Smooth muscle cell (in vitro differentiated cells): ENCODE data around the gene RPL9. TPM values are rescaled to one million over a fixed set of nuclear protein-coding genes. Genes with fewer than 3 reads are reported as not detected.

ENCODE experiments used
- DNase-seq: peaks from one replicate; lab custom pipeline; 2025; ENCODE audit not compliant: unreplicated experiment; lab: John Stamatoyannopoulos, UW
- H2AFZ ChIP-seq: fragments of 200-600 bp; sonication (generic); 2 replicates; pipeline ENCODE4 v1.6.0; 2016; ENCODE audit warnings: antibody characterized with exemption, low read depth, mild to moderate bottlenecking
- H3F3A ChIP-seq: fragments of 200-600 bp; sonication (generic); 2 replicates; pipeline ENCODE4 v1.6.0; 2017; ENCODE audit warnings: antibody characterized with exemption, low read depth
- H3K27ac ChIP-seq: fragments of 200-600 bp; sonication (generic); 2 replicates; pipeline ENCODE4 v1.5.1; 2016; ENCODE audit warnings: low read depth, mild to moderate bottlenecking
- H3K27me3 ChIP-seq: fragments of 200-600 bp; sonication (generic); 2 replicates; pipeline ENCODE4 v1.6.1; 2016; ENCODE audit warnings: low read depth, mild to moderate bottlenecking
- H3K36me3 ChIP-seq: fragments of 200-600 bp; sonication (generic); 2 replicates; pipeline ENCODE4 v1.5.1; 2016; ENCODE audit warnings: low read depth
- H3K4me1 ChIP-seq: fragments of 200-600 bp; sonication (generic); 2 replicates; pipeline ENCODE4 v1.5.1; 2016; ENCODE audit warnings: low read depth
- H3K4me2 ChIP-seq: fragments of 200-600 bp; sonication (generic); 2 replicates; pipeline ENCODE4 v1.6.0; 2016; ENCODE audit warnings: mild to moderate bottlenecking
- H3K4me3 ChIP-seq: fragments of 200-600 bp; sonication (generic); 2 replicates; pipeline ENCODE4 v1.5.1; 2016; ENCODE audit warnings: mild to moderate bottlenecking
- H3K79me2 ChIP-seq: fragments of 200-600 bp; sonication (generic); 2 replicates; pipeline ENCODE4 v1.6.0; 2016; ENCODE audit warnings: low read depth, mild to moderate bottlenecking
- H3K9ac ChIP-seq: fragments of 200-600 bp; sonication (generic); 2 replicates; pipeline ENCODE4 v1.6.0; 2016; ENCODE audit warnings: low read depth
- H3K9me3 ChIP-seq: fragments of 200-600 bp; sonication (generic); replicated peaks from 2 replicates; pipeline ENCODE4 v1.5.1; 2016; ENCODE audit warnings: low read depth
- H4K20me1 ChIP-seq: fragments of 200-600 bp; sonication (generic); 2 replicates; pipeline ENCODE4 v1.6.0; 2016; ENCODE audit warnings: low read depth
- WGBS: methylation state at CpG from one replicate; pipeline ENCODE4 v1.1.7; 2016; ENCODE audit warnings: low lambda C conversion rate; 5-methylcytosine and 5-hydroxymethylcytosine counted together
- polyA plus RNA-seq: library from polyadenylated mRNA; unstranded; fragments of >200 nt; fragmentation: Nextera tagmentation; extraction: Ambion mirVana; gene quantifications from 2 replicates; pipeline ENCODE4 v1.2.1, GENCODE V29; 2016
- total RNA-seq: library from RNA; depleted of rRNA; stranded (reverse); fragments of >200 nt; gene quantifications from 2 replicates; pipeline ENCODE4 v1.2.3, GENCODE V29; 2014
- TF ChIP-seq, protein P1 (sequence below): fragments of 200-600 bp; sonication (generic); IDR thresholded peaks from 2 replicates; pipeline ENCODE4 v1.5.1; 2017; ENCODE audit warnings: borderline replicate concordance, mild to moderate bottlenecking, antibody characterized with exemption; ENCODE audit not compliant: insufficient read depth, poor library complexity, severe bottlenecking

The RPL9 gene
- total and polyA plus RNA-seq, 2 experiments from 2014 or later = 506 to 3,249 TPM

DNA sequence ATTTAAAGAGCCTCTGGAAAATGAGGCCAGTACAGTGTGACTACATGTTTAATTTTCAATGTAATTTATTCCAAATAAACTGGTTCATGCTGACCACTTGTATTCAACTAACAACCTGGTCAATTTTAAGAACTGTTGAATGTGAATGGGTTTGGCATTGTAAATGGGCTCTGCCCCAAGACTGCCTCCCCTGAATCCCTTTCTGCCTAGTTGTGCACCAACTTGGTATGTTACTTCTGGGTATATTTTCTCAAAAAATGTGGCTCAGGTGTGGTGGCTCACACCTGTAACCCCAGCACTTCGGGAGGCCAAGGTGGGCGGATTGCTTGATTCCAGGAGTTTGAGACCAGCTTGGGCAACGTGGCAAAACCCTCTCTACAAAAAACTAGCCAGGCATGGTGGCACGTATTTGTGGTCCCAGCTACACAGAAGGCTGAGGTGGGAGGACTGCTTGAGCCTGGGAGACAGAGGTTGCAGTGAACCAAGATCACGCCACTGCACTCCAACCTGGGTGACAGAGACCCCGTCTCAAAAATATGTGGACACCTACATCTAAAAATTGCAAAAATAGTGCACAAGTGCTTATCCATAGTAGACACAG lies 7.2 kb downstream of the RPL9 start:
- peaks cover 11% of the 10 kb centered on the region for H3K79me2 ChIP-seq
- H3K4me1 ChIP-seq = peaks cover 6% of the 10 kb centered on the region
- no peak for DNase-seq
- WGBS = 97% methylated on average over 6 of the region's 6 CpGs
- no peak overlapping the region for H3K4me3 ChIP-seq
- H3K27me3 ChIP-seq = no peaks in the 10 kb centered on the region
- H3K4me2 ChIP-seq = no peak overlapping the region
- no peak overlapping the region for H2AFZ ChIP-seq
- H3F3A ChIP-seq = peaks cover 44% of the 10 kb centered on the region
- no peaks in the 10 kb centered on the region for H3K9me3 ChIP-seq
- no peak overlapping the region for H3K9ac ChIP-seq
- no peak overlapping the region for H3K27ac ChIP-seq
- peaks cover 27% of the 10 kb centered on the region for H3K36me3 ChIP-seq
- H4K20me1 ChIP-seq = peaks cover 66% of the 10 kb centered on the region
- TF ChIP-seq, protein P1, sequence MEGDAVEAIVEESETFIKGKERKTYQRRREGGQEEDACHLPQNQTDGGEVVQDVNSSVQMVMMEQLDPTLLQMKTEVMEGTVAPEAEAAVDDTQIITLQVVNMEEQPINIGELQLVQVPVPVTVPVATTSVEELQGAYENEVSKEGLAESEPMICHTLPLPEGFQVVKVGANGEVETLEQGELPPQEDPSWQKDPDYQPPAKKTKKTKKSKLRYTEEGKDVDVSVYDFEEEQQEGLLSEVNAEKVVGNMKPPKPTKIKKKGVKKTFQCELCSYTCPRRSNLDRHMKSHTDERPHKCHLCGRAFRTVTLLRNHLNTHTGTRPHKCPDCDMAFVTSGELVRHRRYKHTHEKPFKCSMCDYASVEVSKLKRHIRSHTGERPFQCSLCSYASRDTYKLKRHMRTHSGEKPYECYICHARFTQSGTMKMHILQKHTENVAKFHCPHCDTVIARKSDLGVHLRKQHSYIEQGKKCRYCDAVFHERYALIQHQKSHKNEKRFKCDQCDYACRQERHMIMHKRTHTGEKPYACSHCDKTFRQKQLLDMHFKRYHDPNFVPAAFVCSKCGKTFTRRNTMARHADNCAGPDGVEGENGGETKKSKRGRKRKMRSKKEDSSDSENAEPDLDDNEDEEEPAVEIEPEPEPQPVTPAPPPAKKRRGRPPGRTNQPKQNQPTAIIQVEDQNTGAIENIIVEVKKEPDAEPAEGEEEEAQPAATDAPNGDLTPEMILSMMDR = no peak

DNA sequence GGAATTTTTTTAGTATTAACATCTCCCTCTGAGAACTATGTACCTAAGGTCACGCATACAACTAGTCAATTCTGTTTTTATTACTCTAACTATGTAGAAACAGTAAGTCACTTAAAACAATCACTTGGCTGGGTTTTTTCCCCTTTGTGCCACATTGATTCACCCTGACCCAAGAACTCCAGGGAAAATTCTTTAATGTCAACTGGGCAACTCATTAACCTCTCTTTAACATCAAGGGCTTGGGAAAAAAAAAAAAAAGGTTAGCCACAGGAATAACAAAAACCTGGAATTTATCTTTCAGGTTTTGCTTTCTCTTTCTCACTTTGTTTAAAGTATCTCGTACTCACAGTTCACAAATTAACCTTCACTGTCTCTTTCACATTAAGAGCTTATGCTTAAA lies 8.1 kb downstream of the RPL9 start:
- TF ChIP-seq, protein P1 = no peak
- Histone ChIP-seq H3K4me2 (no peak overlapping the region), H3K27ac (no peak overlapping the region), H3K79me2 (peaks cover 3% of the 10 kb centered on the region), H3K27me3 (no peaks in the 10 kb centered on the region), H4K20me1 (peaks cover 57% of the 10 kb centered on the region), H3K4me3 (no peak overlapping the region), H3K9ac (no peak overlapping the region), H2AFZ (no peak overlapping the region), H3K4me1 (no peaks in the 10 kb centered on the region), H3F3A (peaks cover 41% of the 10 kb centered on the region), H3K9me3 (no peaks in the 10 kb centered on the region), H3K36me3 (peaks cover 19% of the 10 kb centered on the region)
- no peak for DNase-seq
- 96% methylated on average over 2 of the region's 2 CpGs for WGBS

DNA sequence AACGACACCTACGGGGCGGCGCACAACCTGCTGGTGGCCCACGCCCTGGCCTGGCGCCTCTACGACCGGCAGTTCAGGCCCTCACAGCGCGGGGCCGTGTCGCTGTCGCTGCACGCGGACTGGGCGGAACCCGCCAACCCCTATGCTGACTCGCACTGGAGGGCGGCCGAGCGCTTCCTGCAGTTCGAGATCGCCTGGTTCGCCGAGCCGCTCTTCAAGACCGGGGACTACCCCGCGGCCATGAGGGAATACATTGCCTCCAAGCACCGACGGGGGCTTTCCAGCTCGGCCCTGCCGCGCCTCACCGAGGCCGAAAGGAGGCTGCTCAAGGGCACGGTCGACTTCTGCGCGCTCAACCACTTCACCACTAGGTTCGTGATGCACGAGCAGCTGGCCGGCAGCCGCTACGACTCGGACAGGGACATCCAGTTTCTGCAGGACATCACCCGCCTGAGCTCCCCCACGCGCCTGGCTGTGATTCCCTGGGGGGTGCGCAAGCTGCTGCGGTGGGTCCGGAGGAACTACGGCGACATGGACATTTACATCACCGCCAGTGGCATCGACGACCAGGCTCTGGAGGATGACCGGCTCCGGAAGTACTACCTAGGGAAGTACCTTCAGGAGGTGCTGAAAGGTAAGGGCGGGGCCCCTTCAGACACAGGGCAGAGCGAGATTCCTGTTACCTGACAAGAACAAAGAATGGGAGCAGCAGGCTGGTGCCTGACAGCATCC lies 11.7 kb downstream of the RPL9 start:
- H3K4me1 ChIP-seq = no peaks in the 10 kb centered on the region
- H3K27me3 ChIP-seq = no peaks in the 10 kb centered on the region
- no peak overlapping the region for H3K27ac ChIP-seq
- DNase-seq = no peak
- no peaks in the 10 kb centered on the region for H3K36me3 ChIP-seq
- H3F3A ChIP-seq = peaks cover 27% of the 10 kb centered on the region
- H3K4me3 ChIP-seq = peak overlapping the region; percentile 33
- no peaks in the 10 kb centered on the region for H3K9me3 ChIP-seq
- TF ChIP-seq, protein P1 = no peak
- peaks cover 23% of the 10 kb centered on the region for H4K20me1 ChIP-seq
- no peaks in the 10 kb centered on the region for H3K79me2 ChIP-seq
- H3K4me2 ChIP-seq = peak overlapping the region; percentile 77
- no peak overlapping the region for H2AFZ ChIP-seq
- H3K9ac ChIP-seq = no peak overlapping the region
- WGBS = 29% methylated on average over 61 of the region's 61 CpGs
